ENCODE data around the gene SERPINE3. TPM values are rescaled to one million over a fixed set of nuclear protein-coding genes. Genes with fewer than 3 reads are reported as not detected.

Gene SERPINE3
- total and polyA plus RNA-seq, 2 experiments from 2014 or later, result 0.17 to 0.31 TPM

DNA sequence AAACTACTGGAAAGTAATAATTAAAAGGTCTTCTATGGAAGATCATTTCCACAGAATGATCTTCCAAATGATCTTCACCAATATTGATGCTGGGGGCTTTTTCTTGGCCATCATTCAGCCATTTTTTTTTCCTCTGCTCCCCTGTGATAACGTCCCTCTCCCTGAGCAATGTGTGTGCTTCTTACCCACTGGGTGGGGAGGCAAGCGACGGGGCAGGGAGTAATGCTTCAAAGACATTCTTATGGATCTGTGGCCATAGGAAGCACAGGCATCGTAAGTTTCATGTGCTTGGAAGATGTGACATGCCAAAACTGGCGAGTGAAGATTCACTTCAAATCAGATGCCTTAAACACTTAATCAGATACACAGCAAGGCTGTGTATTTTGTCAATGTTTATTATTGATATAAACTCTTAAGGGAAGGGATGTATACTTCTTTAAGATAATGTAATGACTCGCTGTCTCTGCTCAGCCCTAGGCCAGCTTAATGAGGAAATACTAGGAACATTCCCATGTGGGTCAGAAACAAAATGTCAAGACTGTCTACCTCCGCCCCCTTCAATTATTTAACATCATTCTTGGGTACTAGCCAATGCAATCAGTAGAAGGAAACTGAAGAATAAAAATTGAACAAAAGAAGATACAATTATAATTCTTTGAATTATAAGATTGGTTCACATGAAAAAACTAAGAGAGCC lies 34.1 kb upstream of the SERPINE3 start:
- H3K27me3 Mint-ChIP-seq (ENCODE audit: insufficient read depth, low read depth, poor library complexity), result peaks cover 7% of the 10 kb centered on the region
- H3K36me3 Mint-ChIP-seq (ENCODE audit: low read depth), result no peaks in the 10 kb centered on the region
- H3K4me1 Mint-ChIP-seq, result peaks cover 56% of the 10 kb centered on the region
- TF ChIP-seq, protein P1, sequence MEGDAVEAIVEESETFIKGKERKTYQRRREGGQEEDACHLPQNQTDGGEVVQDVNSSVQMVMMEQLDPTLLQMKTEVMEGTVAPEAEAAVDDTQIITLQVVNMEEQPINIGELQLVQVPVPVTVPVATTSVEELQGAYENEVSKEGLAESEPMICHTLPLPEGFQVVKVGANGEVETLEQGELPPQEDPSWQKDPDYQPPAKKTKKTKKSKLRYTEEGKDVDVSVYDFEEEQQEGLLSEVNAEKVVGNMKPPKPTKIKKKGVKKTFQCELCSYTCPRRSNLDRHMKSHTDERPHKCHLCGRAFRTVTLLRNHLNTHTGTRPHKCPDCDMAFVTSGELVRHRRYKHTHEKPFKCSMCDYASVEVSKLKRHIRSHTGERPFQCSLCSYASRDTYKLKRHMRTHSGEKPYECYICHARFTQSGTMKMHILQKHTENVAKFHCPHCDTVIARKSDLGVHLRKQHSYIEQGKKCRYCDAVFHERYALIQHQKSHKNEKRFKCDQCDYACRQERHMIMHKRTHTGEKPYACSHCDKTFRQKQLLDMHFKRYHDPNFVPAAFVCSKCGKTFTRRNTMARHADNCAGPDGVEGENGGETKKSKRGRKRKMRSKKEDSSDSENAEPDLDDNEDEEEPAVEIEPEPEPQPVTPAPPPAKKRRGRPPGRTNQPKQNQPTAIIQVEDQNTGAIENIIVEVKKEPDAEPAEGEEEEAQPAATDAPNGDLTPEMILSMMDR (conservative IDR thresholded peaks at IDR 0.05; ENCODE audit: low read depth in 2 of 2), result no peak
- TF ChIP-seq, protein P2, sequence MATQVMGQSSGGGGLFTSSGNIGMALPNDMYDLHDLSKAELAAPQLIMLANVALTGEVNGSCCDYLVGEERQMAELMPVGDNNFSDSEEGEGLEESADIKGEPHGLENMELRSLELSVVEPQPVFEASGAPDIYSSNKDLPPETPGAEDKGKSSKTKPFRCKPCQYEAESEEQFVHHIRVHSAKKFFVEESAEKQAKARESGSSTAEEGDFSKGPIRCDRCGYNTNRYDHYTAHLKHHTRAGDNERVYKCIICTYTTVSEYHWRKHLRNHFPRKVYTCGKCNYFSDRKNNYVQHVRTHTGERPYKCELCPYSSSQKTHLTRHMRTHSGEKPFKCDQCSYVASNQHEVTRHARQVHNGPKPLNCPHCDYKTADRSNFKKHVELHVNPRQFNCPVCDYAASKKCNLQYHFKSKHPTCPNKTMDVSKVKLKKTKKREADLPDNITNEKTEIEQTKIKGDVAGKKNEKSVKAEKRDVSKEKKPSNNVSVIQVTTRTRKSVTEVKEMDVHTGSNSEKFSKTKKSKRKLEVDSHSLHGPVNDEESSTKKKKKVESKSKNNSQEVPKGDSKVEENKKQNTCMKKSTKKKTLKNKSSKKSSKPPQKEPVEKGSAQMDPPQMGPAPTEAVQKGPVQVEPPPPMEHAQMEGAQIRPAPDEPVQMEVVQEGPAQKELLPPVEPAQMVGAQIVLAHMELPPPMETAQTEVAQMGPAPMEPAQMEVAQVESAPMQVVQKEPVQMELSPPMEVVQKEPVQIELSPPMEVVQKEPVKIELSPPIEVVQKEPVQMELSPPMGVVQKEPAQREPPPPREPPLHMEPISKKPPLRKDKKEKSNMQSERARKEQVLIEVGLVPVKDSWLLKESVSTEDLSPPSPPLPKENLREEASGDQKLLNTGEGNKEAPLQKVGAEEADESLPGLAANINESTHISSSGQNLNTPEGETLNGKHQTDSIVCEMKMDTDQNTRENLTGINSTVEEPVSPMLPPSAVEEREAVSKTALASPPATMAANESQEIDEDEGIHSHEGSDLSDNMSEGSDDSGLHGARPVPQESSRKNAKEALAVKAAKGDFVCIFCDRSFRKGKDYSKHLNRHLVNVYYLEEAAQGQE (IDR thresholded peaks at IDR 0.05; ENCODE audit: unreplicated experiment), result no peak
- TF ChIP-seq, protein P3, sequence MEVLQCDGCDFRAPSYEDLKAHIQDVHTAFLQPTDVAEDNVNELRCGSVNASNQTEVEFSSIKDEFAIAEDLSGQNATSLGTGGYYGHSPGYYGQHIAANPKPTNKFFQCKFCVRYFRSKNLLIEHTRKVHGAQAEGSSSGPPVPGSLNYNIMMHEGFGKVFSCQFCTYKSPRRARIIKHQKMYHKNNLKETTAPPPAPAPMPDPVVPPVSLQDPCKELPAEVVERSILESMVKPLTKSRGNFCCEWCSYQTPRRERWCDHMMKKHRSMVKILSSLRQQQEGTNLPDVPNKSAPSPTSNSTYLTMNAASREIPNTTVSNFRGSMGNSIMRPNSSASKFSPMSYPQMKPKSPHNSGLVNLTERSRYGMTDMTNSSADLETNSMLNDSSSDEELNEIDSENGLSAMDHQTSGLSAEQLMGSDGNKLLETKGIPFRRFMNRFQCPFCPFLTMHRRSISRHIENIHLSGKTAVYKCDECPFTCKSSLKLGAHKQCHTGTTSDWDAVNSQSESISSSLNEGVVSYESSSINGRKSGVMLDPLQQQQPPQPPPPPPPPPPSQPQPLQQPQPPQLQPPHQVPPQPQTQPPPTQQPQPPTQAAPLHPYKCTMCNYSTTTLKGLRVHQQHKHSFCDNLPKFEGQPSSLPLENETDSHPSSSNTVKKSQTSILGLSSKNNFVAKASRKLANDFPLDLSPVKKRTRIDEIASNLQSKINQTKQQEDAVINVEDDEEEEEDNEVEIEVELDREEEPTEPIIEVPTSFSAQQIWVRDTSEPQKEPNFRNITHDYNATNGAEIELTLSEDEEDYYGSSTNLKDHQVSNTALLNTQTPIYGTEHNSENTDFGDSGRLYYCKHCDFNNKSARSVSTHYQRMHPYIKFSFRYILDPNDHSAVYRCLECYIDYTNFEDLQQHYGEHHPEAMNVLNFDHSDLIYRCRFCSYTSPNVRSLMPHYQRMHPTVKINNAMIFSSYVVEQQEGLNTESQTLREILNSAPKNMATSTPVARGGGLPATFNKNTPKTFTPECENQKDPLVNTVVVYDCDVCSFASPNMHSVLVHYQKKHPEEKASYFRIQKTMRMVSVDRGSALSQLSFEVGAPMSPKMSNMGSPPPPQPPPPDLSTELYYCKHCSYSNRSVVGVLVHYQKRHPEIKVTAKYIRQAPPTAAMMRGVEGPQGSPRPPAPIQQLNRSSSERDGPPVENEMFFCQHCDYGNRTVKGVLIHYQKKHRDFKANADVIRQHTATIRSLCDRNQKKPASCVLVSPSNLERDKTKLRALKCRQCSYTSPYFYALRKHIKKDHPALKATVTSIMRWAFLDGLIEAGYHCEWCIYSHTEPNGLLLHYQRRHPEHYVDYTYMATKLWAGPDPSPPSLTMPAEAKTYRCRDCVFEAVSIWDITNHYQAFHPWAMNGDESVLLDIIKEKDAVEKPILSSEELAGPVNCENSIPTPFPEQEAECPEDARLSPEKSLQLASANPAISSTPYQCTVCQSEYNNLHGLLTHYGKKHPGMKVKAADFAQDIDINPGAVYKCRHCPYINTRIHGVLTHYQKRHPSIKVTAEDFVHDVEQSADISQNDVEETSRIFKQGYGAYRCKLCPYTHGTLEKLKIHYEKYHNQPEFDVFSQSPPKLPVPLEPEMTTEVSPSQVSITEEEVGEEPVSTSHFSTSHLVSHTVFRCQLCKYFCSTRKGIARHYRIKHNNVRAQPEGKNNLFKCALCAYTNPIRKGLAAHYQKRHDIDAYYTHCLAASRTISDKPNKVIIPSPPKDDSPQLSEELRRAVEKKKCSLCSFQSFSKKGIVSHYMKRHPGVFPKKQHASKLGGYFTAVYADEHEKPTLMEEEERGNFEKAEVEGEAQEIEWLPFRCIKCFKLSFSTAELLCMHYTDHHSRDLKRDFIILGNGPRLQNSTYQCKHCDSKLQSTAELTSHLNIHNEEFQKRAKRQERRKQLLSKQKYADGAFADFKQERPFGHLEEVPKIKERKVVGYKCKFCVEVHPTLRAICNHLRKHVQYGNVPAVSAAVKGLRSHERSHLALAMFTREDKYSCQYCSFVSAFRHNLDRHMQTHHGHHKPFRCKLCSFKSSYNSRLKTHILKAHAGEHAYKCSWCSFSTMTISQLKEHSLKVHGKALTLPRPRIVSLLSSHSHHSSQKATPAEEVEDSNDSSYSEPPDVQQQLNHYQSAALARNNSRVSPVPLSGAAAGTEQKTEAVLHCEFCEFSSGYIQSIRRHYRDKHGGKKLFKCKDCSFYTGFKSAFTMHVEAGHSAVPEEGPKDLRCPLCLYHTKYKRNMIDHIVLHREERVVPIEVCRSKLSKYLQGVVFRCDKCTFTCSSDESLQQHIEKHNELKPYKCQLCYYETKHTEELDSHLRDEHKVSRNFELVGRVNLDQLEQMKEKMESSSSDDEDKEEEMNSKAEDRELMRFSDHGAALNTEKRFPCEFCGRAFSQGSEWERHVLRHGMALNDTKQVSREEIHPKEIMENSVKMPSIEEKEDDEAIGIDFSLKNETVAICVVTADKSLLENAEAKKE (CRISPR knock-in tag; IDR thresholded peaks at IDR 0.05), result peak; percentile 21; the same call in 1 of the 2 replicates
- no peak overlapping the region; the same call in 2 of the 3 replicates for H3K4me3 Mint-ChIP-seq
- H3K27ac Mint-ChIP-seq, result peak overlapping the region; percentile 82
- peaks cover 20% of the 10 kb centered on the region for H3F3A ChIP-seq (replicated peaks; ENCODE audit: low read depth)
- H3K9me2 ChIP-seq (ENCODE audit: insufficient read depth), result peaks cover 4% of the 10 kb centered on the region; the same call in 1 of the 2 replicates
- H3K27ac ChIP-seq (ENCODE audit: low read depth), result peak overlapping the region; percentile 88
- no peaks in the 10 kb centered on the region for H3K36me3 ChIP-seq (ENCODE audit: insufficient read depth)
- H3K27me3 ChIP-seq (ENCODE audit: insufficient read depth), result no peaks in the 10 kb centered on the region
- DNase-seq (ENCODE audit: low spot score), result no peak
- no peaks in the 10 kb centered on the region for H4K20me1 ChIP-seq (replicated peaks; ENCODE audit: insufficient read depth)
- H3K4me2 ChIP-seq, result peak overlapping the region; percentile 55; the same call in 1 of the 2 replicates
- ATAC-seq, result peak; percentile 7; the same call in 1 of the 3 replicates
- H3K9me3 Mint-ChIP-seq, result no peaks in the 10 kb centered on the region; the same call in 2 of the 3 replicates
- no peak overlapping the region for H2AFZ ChIP-seq
- H3K4me1 ChIP-seq (ENCODE audit: insufficient read depth), result peaks cover 54% of the 10 kb centered on the region
- 0 out of 2 replicates have a peak overlapping the region, but pooled peaks have one; percentile 7 for H3K4me3 ChIP-seq
- H3K79me2 ChIP-seq (replicated peaks; ENCODE audit: insufficient read depth), result no peaks in the 10 kb centered on the region
